ENCODE measurements around the gene PHC2.

Gene PHC2

GRCh38 chr1:33402206-33402605 lies 28.7 kb downstream of the PHC2 start:
- TF ChIP-seq CTCF (IDR thresholded peaks at IDR 0.05) = no peak
- no peak for TF ChIP-seq ZFX (IDR thresholded peaks at IDR 0.05; ENCODE audit: borderline replicate concordance)
- H3K27ac ChIP-seq = no peak overlapping the region

- TF ChIP-seq ZFX (IDR thresholded peaks at IDR 0.05; ENCODE audit: borderline replicate concordance) (no peak), CTCF (IDR thresholded peaks at IDR 0.05) (no peak)
- no peak overlapping the region for H3K27ac ChIP-seq
Measured at GRCh38 chr1:33401471-33401870, 29.4 kb downstream of the PHC2 start.

DNA sequence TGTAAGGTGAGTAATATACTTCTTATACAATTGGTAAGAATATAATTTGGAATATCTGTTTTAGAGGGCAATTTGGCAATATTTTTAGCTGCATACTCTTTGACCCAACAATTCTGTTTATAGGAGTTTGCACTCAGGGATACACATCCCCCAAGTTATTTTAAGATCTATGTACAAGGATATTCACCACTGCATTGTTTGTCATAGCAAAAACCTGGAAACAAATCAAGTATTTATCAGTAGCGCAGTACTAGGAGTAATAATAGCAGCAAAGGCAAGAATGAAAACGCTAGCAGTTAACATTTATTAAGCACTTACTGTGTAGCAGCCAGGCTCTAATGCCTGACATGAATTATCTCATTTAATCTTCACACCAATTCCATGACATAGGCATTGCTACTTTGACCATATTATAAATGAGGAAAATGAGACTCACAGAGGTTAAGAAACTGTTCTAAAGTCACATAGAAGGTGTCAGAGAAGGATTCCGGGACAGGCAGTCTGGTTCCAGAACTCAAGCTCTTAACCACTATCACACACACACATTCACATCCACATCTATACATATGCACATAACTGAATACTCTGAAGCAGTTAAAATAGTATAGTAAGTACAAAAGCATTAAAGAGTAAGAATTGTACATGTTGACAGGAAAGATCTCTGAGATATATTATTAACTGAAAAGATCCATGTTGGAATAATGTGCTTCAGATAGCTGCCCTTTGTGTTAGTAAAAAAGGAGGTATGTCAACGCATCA lies 30.6 kb downstream of the PHC2 start:
- no peak for TF ChIP-seq CTCF (IDR thresholded peaks at IDR 0.05)
- no peak for TF ChIP-seq ZFX (IDR thresholded peaks at IDR 0.05; ENCODE audit: borderline replicate concordance)
- no peak overlapping the region for H3K27ac ChIP-seq

DNA sequence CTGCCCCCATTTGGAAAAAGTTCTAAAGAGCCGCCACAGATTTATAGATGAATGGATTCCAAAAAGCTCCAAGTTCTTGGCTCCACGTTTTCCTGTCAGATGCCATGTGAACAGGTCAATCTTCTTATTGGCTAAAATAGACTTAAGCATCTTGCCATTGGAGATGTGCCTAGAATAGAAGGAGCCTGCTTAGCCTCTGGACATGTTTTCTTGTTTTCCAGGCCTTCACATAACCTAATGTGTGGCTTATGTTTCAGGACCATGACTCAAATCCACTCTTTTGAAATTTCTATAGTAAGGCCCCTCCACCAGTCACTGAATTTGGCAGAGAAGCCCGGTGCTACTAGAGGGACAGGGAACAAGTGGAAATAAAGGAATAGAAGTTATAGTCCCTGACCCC lies 31.5 kb downstream of the PHC2 start:
- H3K27ac ChIP-seq = no peak overlapping the region
- TF ChIP-seq CTCF (IDR thresholded peaks at IDR 0.05) (no peak), ZFX (IDR thresholded peaks at IDR 0.05; ENCODE audit: borderline replicate concordance) (no peak)

DNA sequence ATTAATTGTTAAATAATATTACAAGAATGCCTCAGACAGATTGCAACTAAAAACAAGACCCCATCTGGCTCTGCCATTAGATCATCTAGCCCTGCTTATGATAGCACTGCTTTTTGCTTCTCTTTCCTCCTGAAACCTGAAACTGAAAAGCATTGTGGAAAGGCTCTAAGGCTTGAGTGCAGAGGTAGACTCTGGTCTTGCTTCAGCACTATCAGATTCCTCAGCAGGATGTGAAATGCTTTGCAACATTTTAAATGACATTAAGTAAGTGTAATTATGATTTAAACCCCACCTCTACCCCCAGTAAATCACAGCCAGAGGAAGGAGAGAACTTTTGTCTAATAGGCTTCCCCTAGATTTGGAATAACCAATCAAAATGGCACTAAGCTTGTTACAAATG lies 32.9 kb downstream of the PHC2 start:
- H3K27ac ChIP-seq = no peak overlapping the region

GRCh38 chr1:33397125-33397506 lies 33.8 kb downstream of the PHC2 start:
- no peak overlapping the region for H3K27ac ChIP-seq
- TF ChIP-seq ZFX (IDR thresholded peaks at IDR 0.05; ENCODE audit: borderline replicate concordance) (no peak), CTCF (IDR thresholded peaks at IDR 0.05) (no peak)

More for the DNA sequence above, 32.9 kb downstream of the PHC2 start:
- no peak for TF ChIP-seq CTCF (IDR thresholded peaks at IDR 0.05)

- H3K27ac ChIP-seq = no peak overlapping the region
- TF ChIP-seq ZFX (IDR thresholded peaks at IDR 0.05; ENCODE audit: borderline replicate concordance) (no peak), CTCF (IDR thresholded peaks at IDR 0.05) (no peak)
Measured at GRCh38 chr1:33396188-33397124, 34.4 kb downstream of the PHC2 start.

Data from 22Rv1 (cell line).